ENCODE data around the gene KLHL25. TPM values are rescaled to one million over a fixed set of nuclear protein-coding genes. Genes with fewer than 3 reads are reported as not detected.
"Not testable (repeated sequence)": the region's sequence is repeated elsewhere in the genome, so short reads cannot be mapped to it uniquely, and the experiment has no call there.

The KLHL25 gene
- total and polyA plus RNA-seq, 7 donors: 3.0 to 9.0 (median 5.7) TPM

GRCh38 chr15:85810075-85810474, 15.3 kb upstream of the KLHL25 start:
- Histone ChIP-seq H3K4me3 (no peak overlapping the region), H3K27ac (no peak overlapping the region), H3K4me1 (peaks cover 0 to 4% (median 1%) of the 10 kb centered on the region in 4 donors), H3K9me3 (no peaks in the 10 kb centered on the region), H3K27me3 (no peaks in the 10 kb centered on the region), H3K36me3 (no peaks in the 10 kb centered on the region)
- DNase-seq: no peak
- no peak for TF ChIP-seq CTCF (IDR thresholded peaks at IDR 0.05)
- TF ChIP-seq EP300 (IDR thresholded peaks at IDR 0.05): no peak
- TF ChIP-seq POLR2AphosphoS5 (IDR thresholded peaks at IDR 0.05): no peak
- no peak for TF ChIP-seq POLR2A (IDR thresholded peaks at IDR 0.05)
- WGBS, 2 donors: 86 to 90% methylated on average over 3 of the region's 3 CpGs
- intact Hi-C loops (cut with DNase I): no loop called here

GRCh38 chr15:85805420-85805819, 10.7 kb upstream of the KLHL25 start:
- H3K9me3 ChIP-seq: no peaks in the 10 kb centered on the region
- H3K4me1 ChIP-seq: peaks cover 0 to 12% (median 4%) of the 10 kb centered on the region in 4 donors
- no peak overlapping the region for H3K27ac ChIP-seq
- H3K27me3 ChIP-seq: no peaks in the 10 kb centered on the region
- no peaks in the 10 kb centered on the region for H3K36me3 ChIP-seq
- DNase-seq: no peak
- WGBS, 2 donors: 46 to 54% methylated on average over 3 of the region's 3 CpGs
- intact Hi-C loops (cut with DNase I): no loop called here
- no peak overlapping the region for H3K4me3 ChIP-seq
- no peak for TF ChIP-seq EP300 (IDR thresholded peaks at IDR 0.05)
- no peak for TF ChIP-seq POLR2A (IDR thresholded peaks at IDR 0.05)
- TF ChIP-seq CTCF (IDR thresholded peaks at IDR 0.05): no peak
- no peak for TF ChIP-seq POLR2AphosphoS5 (IDR thresholded peaks at IDR 0.05)

- Histone ChIP-seq H3K4me3 (no peak overlapping the region), H3K27me3 (no peaks in the 10 kb centered on the region), H3K4me1 (peaks cover 0 to 12% (median 4%) of the 10 kb centered on the region in 4 donors), H3K9me3 (no peaks in the 10 kb centered on the region), H3K36me3 (no peaks in the 10 kb centered on the region), H3K27ac (no peak overlapping the region)
- intact Hi-C loops (cut with DNase I): no loop called here
- WGBS, 2 donors: 68 to 75% methylated on average over 7 of the region's 7 CpGs
- DNase-seq: no peak
- TF ChIP-seq EP300 (IDR thresholded peaks at IDR 0.05): no peak
- no peak for TF ChIP-seq POLR2A (IDR thresholded peaks at IDR 0.05)
- TF ChIP-seq CTCF (IDR thresholded peaks at IDR 0.05): no peak
- TF ChIP-seq POLR2AphosphoS5 (IDR thresholded peaks at IDR 0.05): no peak
Observed at GRCh38 chr15:85804481-85805170, 9.9 kb upstream of the KLHL25 start.

GRCh38 chr15:85802617-85803016, 7.9 kb upstream of the KLHL25 start:
- WGBS, 2 donors: 86 to 91% methylated on average over 9 of the region's 9 CpGs
- H3K4me3 ChIP-seq; intact Hi-C loops (cut with DNase I); H3K27me3 ChIP-seq; DNase-seq; H3K36me3 ChIP-seq; H3K9me3 ChIP-seq; H3K27ac ChIP-seq: not testable (repeated sequence)
- H3K4me1 ChIP-seq: peaks cover 0 to 12% (median 4%) of the 10 kb centered on the region in 4 donors

GRCh38 chr15:85800478-85801123, 5.9 kb upstream of the KLHL25 start:
- no peak overlapping the region for H3K27ac ChIP-seq

GRCh38 chr15:85796371-85796770, 1.6 kb upstream of the KLHL25 start:
- H3K27me3 ChIP-seq; H3K36me3 ChIP-seq; H3K27ac ChIP-seq; H3K9me3 ChIP-seq; H3K4me3 ChIP-seq; intact Hi-C loops (cut with DNase I): not testable (repeated sequence)
- H3K4me1 ChIP-seq: peaks cover 0 to 24% (median 18%) of the 10 kb centered on the region in 4 donors
- DNase-seq: peak; percentile 42
- 89% methylated on average over 7 of the region's 7 CpGs for WGBS, 2 donors

More at GRCh38 chr15:85800478-85801123, 5.9 kb upstream of the KLHL25 start:
- no peaks in the 10 kb centered on the region for H3K9me3 ChIP-seq
- H3K4me3 ChIP-seq: no peak overlapping the region
- peaks cover 0 to 12% (median 4%) of the 10 kb centered on the region in 4 donors for H3K4me1 ChIP-seq
- peak; percentile 63 for DNase-seq
- no peak for TF ChIP-seq POLR2A (IDR thresholded peaks at IDR 0.05)
- TF ChIP-seq CTCF (IDR thresholded peaks at IDR 0.05): peak in 1 of 4 experiments; percentile 33
- no peaks in the 10 kb centered on the region for H3K27me3 ChIP-seq
- 47 to 75% methylated on average over 9 of the region's 9 CpGs for WGBS, 2 donors
- H3K36me3 ChIP-seq: no peaks in the 10 kb centered on the region
- intact Hi-C loops (cut with DNase I): no loop called here

Data from sigmoid colon (tissue), 7 donors.